NCI-H2196 (cell line): ENCODE data around the gene TLE6.
A peak's percentile ranks its signal among the peaks of the same experiment; 100 is the strongest.
"Not testable (repeated sequence)": the region's sequence is repeated elsewhere in the genome, so short reads cannot be mapped to it uniquely, and the experiment has no call there.

Experiments
- DNase-seq: peaks from one replicate; lab custom pipeline; 2025; ENCODE audit not compliant: unreplicated experiment; lab: John Stamatoyannopoulos, UW

TLE6 gene

DNA sequence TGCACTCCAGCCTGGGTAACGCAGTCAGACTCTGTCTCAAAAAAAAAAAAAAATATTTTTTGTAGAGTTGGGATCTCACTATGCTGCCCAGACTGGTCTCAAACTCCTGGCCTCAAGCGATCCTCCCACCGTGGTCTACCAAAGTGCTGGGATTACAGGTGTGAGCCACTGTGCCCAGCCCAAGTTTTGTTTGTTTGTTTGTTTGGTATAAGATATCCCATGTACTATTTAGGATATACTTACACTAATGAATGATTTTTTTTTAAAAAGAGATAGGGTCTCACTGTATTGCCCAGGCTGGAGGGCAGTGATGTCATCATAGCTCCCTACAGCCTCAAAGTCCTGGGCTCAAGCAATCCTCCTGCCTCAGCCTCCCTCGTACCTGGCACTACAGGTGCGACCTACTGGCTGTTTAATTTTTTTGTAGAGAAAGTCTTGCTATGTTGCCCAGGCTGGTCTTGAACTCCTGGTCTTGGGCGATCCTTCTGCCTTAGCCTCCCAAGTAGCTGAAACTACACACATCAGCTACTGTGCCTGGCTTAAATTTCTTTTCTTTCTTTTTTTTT, 24.0 kb downstream of the TLE6 start:
- DNase-seq: no peak

DNA sequence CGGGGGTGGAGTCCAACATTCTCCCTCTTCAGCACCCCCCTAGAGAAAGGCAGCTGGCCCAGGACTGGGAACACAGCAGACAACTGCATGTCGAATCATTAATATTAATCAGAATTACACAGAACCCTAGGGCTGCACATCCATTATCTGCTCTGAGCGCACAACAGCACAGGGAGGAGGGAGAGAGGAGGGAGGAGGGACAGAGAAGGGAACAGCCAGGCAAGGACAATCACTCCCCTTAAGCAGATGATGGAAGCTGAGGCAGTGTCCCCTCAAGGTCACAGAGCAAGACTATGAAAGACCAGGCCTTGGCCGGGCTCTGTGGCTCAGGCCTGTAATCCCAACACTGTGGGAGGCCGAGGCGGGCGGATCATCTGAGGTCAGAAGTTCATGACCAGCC, 25.7 kb downstream of the TLE6 start:
- no peak for DNase-seq

DNA sequence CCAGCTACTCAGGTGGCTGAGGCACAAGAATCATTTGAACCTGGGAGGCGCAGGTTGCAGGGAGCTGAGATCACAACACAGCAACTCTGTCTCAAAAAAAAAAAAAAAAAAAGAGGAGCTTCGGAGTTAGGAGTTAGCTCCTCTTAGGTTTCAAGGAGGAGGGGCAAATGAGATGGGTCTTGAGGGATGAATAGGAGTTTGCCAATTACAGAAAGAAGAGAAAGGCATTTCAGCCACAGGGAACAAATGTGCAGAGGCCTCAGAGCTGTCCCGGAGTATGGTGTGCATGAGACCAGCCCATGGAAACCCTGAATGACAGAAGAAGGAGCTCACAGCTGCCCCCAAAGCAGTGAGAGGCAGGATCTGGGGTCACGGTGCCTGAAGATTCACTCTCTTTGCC, 27.2 kb downstream of the TLE6 start:
- DNase-seq: no peak

DNA sequence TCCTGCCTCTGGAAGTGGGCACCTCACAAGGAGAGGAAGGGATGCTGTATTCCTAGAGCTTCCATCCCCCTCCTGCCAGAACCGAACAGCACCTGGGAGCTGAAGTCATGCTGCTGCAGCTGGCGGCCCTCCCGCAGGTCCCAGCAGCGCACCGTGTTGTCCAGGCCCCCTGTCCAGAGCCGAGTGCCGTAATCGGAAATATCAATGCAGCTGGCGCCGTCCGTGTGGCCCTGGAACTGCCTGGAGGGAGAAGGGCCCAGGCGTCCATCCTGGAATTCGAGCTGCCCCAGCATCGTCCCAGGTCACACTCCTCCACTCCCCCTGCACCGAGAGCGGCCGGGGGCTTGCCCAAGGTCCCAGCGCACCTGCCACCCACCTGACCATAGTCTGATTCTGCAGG, 28.0 kb downstream of the TLE6 start:
- DNase-seq: no peak

DNA sequence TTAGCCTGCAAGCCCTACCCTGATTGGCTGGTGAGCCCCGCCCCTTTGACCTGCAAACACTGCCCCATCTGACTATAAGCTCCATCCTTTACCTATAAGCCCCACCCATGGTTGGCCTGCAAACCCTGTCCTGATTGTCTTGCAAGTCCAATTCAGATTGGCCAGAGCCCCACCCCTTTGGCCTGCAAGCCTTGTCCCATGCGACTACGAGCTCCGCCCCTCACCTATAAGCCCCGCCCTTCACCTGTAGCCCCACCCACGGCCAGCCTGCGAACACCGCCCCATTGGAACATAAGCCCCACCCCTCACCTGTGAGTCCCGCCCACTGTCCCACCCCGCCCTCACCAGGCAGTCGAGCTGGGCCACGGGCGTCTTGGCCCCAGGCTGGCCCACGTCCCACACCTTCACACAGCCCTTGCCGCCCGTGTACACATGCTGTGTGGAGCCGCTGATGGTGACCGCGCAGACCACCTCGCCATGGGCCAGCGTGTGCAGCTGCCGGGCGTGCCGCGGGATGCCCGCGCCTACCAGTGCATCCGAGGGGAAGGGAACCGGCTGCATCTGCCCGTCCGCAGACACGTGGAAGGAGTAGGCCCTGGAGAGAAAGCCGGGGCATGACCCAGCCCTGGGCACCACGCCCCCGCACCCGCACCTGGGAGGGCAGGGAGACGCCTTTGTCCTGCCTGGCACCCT, 28.9 kb downstream of the TLE6 start:
- peak; percentile 35 for DNase-seq

DNA sequence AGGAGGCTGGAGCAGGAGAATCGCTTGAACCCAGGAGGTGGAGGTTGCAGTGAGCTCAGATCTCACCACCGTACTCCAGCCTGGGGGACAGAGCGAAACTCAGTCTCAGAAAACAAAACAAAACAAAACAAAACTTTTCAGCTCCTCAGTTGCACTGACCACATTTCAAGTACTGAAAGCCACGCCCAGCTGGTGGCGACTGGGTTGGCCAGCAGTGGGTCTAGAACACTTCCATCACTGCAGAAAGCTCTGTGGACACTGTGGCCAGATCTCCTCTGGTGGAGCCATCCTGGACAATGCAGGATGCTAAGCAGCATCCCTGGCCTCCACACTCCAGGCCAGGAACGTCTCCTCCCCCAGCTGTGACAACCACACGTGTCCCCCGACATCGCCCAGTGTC, 30.6 kb downstream of the TLE6 start:
- no peak for DNase-seq

DNA sequence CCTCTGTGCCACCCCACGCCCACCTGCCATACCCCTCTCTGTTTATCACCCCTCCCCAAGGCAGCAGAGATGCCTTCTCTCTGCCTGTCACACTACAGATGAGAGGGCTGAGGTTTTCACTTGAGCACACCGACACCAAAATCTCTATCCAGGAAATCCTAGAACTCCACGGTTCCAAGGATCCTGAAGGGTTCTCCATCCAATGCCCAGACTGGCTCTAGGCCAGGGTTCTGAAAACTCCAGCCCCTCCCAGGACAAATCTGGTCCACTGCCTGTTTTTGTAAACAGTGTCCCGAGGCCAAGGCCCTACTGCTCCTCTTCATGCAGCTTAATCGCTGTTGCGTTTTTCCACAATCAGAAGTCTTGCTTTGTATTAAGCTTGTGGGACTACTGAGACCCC, 31.6 kb downstream of the TLE6 start:
- no peak for DNase-seq

DNA sequence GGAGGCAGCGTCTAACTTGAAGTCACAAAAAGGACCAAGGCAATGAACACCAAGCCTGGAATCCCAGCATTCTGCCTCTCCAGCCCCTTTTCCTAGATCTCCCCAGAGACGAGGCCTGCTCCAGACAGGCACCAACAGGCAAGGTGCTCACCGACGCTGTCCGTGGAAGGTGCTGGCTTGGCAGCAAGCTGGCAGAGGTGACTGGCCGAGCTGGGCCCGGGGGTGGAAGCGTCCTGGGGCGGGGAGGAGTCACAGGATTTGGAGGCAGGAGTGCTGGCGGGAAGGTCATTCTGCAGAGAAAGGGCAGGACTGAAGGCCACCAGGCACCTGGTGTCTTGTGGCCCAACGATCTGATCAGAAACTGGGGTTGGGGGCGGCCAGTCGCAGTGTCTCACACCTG, 33.5 kb downstream of the TLE6 start:
- no peak for DNase-seq

DNA sequence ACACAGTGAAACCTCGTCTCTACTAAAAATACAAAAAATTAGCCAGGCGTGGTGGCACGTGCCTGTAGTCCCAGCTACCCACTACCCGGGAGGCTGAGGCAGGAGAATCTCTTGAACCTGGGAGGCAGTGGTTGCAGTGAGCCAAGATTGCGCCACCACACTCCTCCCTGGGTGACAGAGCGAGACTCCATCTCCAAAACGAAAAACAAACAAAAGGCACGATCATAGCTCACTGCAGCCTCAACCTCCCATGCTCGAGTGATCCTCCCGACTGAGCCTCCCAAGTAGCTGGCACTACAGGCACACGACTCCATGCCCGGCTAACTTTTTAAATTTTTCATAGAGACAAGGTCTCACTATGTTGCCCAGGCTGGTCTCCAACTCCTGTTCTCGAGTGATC, 34.7 kb downstream of the TLE6 start:
- DNase-seq: not testable (repeated sequence)

DNA sequence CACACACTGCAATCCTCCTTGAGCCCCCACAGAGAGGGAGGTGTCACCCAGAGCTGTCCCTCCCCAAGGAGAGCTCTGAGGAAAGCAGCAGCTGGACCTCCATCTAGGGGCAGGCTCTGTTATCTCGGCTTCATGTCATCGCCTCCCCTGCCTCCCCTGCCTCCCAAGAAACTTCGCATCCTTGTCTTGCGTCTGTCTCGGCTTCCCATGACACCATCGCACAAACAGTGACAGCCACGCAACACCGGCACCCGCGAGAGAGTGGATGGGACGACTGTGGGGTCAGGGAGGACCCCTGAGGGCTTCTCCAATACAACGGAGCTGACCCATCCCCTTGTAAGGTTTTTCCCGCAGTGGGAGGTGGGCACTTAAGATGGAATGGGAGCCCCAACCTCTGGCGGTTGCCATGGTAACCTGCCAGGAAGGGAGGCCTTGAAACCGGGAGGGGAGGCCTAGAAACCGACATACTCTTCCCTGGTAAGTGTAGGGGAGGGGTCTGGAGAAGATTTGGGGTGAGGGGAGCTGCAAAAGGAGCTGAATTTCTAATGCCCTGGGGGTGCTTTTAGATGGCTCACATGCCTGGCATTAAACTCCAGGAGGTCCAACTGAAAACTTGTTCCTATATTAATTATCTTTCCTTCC, 35.4 kb downstream of the TLE6 start:
- DNase-seq: no peak

DNA sequence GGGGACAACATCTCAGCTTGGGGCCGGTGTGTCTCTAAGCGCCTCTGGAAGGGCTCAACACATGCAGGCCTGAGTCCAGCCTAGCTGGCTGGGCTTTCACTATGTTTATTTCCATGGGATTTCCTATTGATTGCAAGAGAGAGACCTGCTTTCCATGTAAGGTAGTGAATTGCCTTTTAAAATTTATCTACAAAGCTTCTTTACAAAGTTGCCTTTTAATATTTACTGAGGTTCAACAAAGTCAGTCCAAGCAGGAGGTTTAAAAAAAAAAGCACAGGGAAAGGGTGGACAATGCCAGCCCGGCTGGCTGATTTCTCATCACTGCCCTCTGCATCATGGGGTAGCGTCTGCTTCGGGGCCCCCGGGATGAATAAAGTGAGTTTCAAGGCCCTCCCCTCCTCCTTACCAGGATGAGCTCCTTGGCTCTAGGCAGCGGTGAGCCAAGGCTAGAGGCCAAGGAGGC, 35.9 kb downstream of the TLE6 start:
- no peak for DNase-seq

DNA sequence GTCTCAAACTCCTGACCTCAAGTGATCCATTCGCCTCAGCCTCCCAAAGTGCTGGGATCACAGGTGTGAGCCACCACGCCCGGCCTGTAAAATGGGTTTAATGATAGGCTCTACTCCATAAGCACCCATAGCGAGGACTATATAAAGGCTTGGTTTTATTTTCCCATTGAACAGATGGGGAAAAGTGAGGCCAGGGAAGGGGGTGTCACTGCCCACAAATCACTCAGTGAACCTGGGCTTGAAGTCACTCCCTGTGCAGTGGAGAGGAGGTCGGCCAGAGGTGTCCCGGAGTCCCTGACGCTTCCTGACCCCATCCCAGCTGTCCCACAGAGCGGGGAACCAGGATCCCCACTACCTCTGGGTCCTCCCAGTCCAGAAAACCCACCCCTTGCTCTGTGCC, 36.8 kb downstream of the TLE6 start:
- DNase-seq: no peak

DNA sequence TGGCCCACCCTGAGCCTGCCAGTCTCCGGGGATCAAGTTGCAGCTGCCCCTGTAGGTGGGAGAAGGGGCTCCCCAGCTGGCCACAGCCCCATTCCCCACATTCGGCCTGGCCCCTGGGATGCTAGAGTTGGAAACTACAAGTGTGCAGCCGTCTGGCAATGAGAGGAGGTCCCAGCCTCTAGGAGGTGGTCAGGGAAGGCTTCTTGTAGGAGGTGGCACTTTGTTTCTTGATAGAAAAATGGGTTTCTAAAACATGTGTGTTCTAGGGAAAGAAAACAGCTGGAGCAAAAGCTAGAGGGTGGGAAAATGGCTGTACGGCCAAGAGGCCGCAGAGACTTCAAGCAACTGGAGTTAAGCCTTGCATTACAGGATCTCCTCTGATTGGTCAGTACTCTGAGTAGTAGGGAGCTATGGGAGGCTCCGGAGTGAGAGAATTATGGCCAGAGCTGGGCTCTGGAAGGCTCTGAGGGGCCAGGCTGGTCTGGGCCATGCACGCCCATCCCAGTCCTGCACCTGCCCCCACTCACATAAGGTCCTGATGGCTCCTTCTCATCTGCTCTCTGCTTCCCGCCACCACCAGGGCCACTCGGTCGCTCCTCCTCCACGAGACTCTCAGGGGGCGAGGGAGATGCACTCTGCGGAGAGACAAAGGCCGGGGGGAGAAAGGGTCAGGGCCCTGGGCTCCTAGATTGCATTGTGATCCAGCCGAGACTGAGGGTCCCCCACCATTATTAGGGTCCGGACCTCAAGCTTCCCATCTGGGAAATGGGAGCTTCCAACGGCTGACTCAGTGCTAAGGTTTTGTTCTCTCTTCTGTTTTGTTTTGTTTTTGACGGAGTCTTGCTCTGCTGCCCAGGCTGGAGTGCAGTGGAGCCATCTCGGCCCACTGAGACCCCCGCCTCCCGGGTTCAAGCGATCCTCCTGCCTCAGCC, 38.0 kb downstream of the TLE6 start:
- DNase-seq: no peak

DNA sequence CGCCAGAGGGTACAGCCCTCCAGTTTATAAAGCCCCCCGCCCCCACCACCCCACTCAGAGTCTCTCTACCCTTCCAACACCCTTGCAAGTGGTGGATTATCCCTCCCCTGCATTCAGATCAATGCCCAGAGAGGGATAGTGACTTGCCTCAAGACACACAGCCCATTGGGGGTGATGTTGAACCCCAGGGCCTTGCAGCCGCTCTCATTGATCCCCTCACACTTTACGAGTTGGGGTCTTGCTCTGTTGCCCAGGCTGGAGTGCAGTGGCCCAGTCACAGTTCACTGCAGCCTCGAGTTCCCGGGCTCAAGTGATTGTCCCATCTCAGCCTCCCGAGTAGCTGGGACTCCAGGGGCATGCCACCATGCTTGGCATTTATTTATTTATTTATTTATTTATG, 40.6 kb downstream of the TLE6 start:
- DNase-seq: no peak

DNA sequence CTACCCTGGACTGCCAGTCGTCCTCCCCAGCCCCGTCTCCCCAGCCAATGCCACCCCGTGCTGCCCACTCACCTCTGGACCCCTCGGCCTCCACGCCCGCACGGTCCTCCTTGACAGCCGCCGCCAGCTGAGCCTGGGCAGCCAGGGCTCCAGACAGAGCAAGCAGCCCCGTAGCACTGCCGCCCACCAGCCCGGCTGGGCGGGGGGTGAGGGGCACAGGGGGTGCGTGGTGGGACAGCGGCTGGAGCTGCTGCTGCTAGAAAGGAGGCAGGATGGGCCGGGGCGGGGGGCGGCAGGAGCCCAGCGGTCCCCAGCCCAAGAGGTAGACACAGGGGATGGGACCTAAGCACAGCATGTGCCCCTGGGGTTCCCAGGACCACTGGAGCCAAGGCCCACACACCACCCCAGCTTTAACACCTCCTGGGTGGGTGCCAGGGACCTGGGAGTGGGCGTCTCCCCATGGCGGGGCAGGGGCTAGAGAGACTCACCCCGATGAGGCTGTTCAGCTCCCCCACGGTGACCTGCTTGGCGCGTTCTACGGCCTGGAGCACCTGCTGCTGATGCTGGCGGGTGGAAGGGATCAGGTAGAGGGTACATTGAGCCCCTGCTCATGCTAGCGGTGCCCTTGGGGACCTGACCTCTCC, 42.0 kb downstream of the TLE6 start:
- DNase-seq: no peak

DNA sequence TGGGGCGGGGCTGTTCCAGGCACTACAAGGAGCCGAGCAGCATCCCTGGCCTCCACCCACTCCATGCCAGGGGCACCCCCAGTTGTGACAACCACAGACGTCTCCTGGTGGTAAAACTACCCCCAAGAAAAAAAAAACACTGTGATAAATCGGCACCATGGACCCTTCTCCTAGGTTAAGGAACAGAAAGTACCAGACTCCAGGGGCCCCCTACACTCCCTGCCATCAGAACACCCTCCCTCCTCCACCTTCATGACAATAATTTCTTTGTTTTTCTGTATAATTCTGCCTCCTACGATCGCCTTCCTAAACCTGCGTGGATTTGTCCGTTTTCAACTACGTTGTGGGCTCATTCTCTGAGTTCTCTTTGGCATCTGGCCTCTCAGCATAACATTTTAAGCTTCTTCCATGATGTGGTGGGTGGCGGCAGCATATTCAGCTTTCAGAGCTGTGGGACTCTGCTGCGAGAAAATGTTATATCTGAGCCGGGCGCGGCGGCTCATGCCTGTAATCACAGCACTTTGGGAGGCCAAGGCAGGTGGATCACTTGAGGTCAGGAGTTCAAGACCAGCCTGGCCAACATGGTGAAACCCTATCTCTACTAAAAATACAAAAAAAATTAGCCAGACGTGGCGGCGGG, 43.1 kb downstream of the TLE6 start:
- DNase-seq: no peak

DNA sequence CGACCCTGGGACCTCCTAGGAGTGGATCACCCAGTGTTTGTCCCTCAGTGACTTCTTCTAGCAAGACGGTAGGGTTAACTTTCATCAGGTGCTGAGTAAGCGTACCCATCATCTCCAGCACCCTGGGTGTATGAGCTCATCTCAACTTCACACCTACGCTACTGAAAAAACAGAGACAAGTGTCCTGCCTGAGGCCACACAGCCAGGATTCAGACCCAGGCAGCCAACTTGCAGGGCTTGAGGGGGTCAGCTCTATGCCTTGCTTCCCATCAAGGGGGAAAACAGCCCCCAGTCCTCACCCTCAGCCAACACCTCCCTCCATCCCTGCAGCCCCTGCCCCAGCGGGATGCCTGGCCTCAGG, 47.1 kb downstream of the TLE6 start:
- no peak for DNase-seq

DNA sequence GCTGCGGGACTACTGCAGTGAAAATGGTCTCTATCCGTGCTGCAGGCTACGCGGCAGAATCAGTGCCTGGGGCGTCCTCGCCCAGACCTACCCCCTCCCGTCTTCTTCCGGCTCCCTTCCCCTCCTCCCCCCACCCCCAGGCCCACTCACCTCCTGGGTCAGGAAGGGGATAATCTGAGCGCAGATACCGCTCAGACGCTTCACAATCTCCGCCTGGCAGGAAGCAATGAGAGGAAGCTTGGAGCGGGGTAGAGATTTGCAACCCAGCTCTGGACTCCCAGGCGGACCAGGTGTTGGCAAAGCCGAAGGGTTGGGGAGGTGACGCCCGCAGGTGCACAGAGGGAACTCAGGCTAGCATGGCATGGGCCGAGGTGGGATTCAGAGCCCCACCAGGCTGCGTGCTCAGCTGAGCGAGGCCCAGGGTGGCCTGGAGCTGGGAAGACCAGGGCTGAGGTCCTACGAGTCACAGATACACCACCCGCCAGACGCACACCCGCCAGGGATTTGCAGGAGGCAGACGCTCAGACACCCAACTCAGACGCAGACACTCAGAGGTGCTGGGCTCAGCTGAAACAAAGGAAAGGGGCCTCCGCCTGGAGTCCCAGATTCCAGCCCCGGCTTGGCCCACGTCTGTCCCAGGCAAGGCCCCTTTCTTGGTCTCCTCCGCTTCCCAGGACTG, 47.6 kb downstream of the TLE6 start:
- no peak for DNase-seq

DNA sequence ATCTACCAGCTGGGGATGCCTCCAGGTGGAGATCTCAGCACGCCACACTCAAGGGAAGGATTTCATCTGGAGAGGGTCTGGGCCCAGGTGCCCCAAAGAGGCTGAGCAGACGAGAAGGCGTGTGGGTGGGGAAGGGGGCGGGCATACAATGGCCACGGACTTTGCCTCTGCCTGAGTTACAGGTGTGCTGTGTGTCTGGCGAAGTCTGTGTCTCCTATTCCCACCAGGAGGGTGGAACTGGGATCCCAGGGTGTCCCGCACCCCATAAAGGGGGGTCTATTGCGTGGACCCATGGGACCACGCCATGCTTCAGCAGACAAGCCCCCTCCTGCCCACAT, 48.2 kb downstream of the TLE6 start:
- DNase-seq: no peak

DNA sequence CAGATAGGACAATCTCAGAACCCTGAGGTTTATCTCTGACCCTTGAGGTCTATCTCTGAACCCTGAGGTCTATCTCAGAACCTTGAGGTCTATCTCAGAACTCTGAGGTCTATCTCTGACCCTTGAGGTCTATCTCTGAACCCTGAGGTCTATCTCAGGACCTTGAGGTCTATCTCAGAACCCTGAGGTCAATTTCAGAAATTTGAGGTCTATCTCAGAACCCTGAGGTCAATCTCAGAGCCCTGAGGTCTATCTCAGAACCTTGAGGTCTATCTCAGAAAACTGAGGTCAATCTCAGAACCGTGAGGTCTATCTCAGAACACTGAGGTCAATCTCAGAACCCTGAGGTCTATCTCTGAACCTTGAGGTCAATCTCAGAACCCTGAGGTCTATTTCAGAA, 49.4 kb downstream of the TLE6 start:
- DNase-seq: no peak
